GM13977 (cell line): ENCODE data around the gene ANXA8.

Source experiments
- DNase-seq: peaks from one replicate; pipeline ENCODE4 v3.0.0; 2012; ENCODE audit warnings: low spot score
- CTCF ChIP-seq: IDR thresholded peaks from 2 replicates; pipeline ENCODE4 v1.5.1; 2012; ENCODE audit warnings: mild to moderate bottlenecking, control low read depth; ENCODE audit not compliant: insufficient read depth; ENCODE audit errors: extremely low read depth, missing control alignments
- in situ Hi-C: fragments of 300-500 bp; cut with MboI; formaldehyde crosslinking; loops from one replicate; pipeline ENCODE4 v1.12.0; 2022; ENCODE audit warnings: low sequenced_read_pairs, low pct_unique_long_range_greater_than_20kb, mixed read lengths, inconsistent platforms; ENCODE audit not compliant: unreplicated experiment

The ANXA8 gene

GRCh38 chr10:47421057-47421952 is 62.6 kb downstream of the ANXA8 start:
- DNase-seq = no peak
- TF ChIP-seq CTCF = no peak
- in situ Hi-C loops = no loop called here

GRCh38 chr10:47420305-47421056 is 63.4 kb downstream of the ANXA8 start:
- in situ Hi-C loops = no loop called here
- DNase-seq = no peak
- no peak for TF ChIP-seq CTCF

- no peak for TF ChIP-seq CTCF
- in situ Hi-C loops = no loop called here
Observed at GRCh38 chr10:47419421-47419820, 64.5 kb downstream of the ANXA8 start.

GRCh38 chr10:47418966-47419365 is 64.9 kb downstream of the ANXA8 start:
- TF ChIP-seq CTCF = no peak
- DNase-seq = no peak
- in situ Hi-C loops = no loop called here

More at GRCh38 chr10:47419421-47419820, 64.5 kb downstream of the ANXA8 start:
- no peak for DNase-seq

GRCh38 chr10:47418321-47418720 is 65.6 kb downstream of the ANXA8 start:
- no peak for DNase-seq
- TF ChIP-seq CTCF = no peak
- in situ Hi-C loops = no loop called here
